Heart left ventricle (tissue), 16 donors: ENCODE results near the gene CASK. TPM values are rescaled to one million over a fixed set of nuclear protein-coding genes. Genes with fewer than 3 reads are reported as not detected.
A peak's percentile ranks its signal among the peaks of the same experiment; 100 is the strongest.

Experiments
- ATAC-seq, 4 donors: fragments of 200-7000 bp; cut with Tn5 transposase; one replicate each; pipeline ENCODE4 v1.9.1; 2020 to 2022; ENCODE audit warnings: moderate library complexity in 4 of 4, mild to moderate bottlenecking in 3 of 4, moderate number of reproducible peaks in 1 of 4
- DNase-seq, 5 donors: peaks; one replicate each; pipeline ENCODE4 v3.0.0-alpha.2; 2020
- H3K27ac ChIP-seq, 12 donors: fragments of 200-600 bp; sonication (generic) in 4 of 12; one replicate each; pipeline versions ENCODE4 v1.5.0 to v1.8.0; 2016 to 2022; ENCODE audit warnings: mild to moderate bottlenecking in 2 of 12
- H3K27me3 ChIP-seq, 9 donors: fragments of 200-600 bp; sonication (generic) in 2 of 9; one replicate each; pipeline versions ENCODE4 v1.5.1 to v1.8.0; 2016 to 2022; ENCODE audit warnings: mild to moderate bottlenecking in 3 of 9
- H3K36me3 ChIP-seq, 9 donors: fragments of 200-600 bp; sonication (generic) in 2 of 9; one replicate each; pipeline versions ENCODE4 v1.5.0 to v1.8.0; 2018 to 2022; ENCODE audit warnings: mild to moderate bottlenecking in 2 of 9
- H3K4me1 ChIP-seq, 12 donors: fragments of 200-600 bp; sonication (generic) in 4 of 12; one replicate each; pipeline versions ENCODE4 v1.5.0 to v1.8.0; 2016 to 2022; ENCODE audit warnings: mild to moderate bottlenecking in 3 of 12
- H3K4me3 ChIP-seq, 12 donors: fragments of 200-600 bp; sonication (generic) in 4 of 12; one replicate each; pipeline versions ENCODE4 v1.5.0 to v1.8.0; 2017 to 2022; ENCODE audit warnings: mild to moderate bottlenecking in 9 of 12, moderate library complexity in 4 of 12
- H3K9me3 ChIP-seq, 12 donors: fragments of 200-600 bp; sonication (generic) in 4 of 12; one replicate each; pipeline versions ENCODE4 v1.5.0 to v1.8.0; 2016 to 2022; ENCODE audit warnings: mild to moderate bottlenecking in 1 of 12
- CTCF ChIP-seq, 12 donors: fragments of 200-600 bp; sonication (generic) in 4 of 12; IDR thresholded peaks; one replicate each; pipeline versions ENCODE4 v1.5.0 to v1.8.0; 2018 to 2022; ENCODE audit warnings: antibody characterized with exemption in 12 of 12, mild to moderate bottlenecking in 5 of 12
- POLR2A ChIP-seq, 2 donors: fragments of 450-650 bp; IDR thresholded peaks; one replicate each; pipeline ENCODE4 v1.6.1; 2017; ENCODE audit warnings: antibody characterized with exemption in 2 of 2, mild to moderate bottlenecking in 2 of 2, moderate library complexity in 2 of 2
- WGBS, 4 donors: extraction: QIAGEN DNeasy Blood & Tissue Kit in 2 of 4; methylation state at CpG; one replicate each; pipeline versions ENCODE4 v1.1.5 to v1.1.7; 2013 to 2018; 5-methylcytosine and 5-hydroxymethylcytosine counted together
- intact Hi-C, 10 donors: fragments of 100-400 bp; cut with DNase I; formaldehyde crosslinking; loops; one replicate each; pipeline versions ENCODE4 v1.11.1 to v1.14.2; 2022
- polyA plus RNA-seq, 2 donors: library from polyadenylated mRNA; stranded (reverse); fragments of 200-250 nt; gene quantifications; one replicate each; pipeline ENCODE4 v1.2.3, GENCODE V29; 2013
- total RNA-seq, 9 donors: library from RNA; depleted of rRNA in 2 of 9; stranded (reverse); fragments of >200 nt in 2 of 9; fragmentation: NEBNext Ultra II Directional in 3 of 9; extraction: Animal tissue kit (Norgen Biotek cat#: 25700) in 3 of 9; gene quantifications; one replicate each; pipeline versions ENCODE4 v1.1.0 to v1.2.4, GENCODE V29; 2016 to 2023
- donor health status: ischemic (EF 13 %, LVEDD 7.1; RV severe dilation, severe dysfunction).
- donor health status: healthy with polysubstance abuse.
- donor health status: DM: no; HTN: yes; CAD: no.
- donor health status: DM: no; HTN: no; CAD: no.
- donor health status: ischemic (EF 25% LVEDD 6.9; RV normal size, moderate dysfunction).
- donor health status: ischemic (EF 25% LVEDD 5.7; RV mildly dilated, moderate dysfunction).
- donor health status: healthy.
- donor health status: DM: yes; HTN: yes; CAD: no.
- donor health status: ischemic (EF 35%, LVEDD 5.7; RV mildly dilated, moderate dysfunction).
- donor health status: nonischemic (EF 11% LVEDD 7.7; RV severe dilation, severe dysfunction).
- donor health status: DM: yes; HTN: yes; CAD: no.
- donor health status: PGD.
- donor health status: ischemic (EF 29% LVEDD 5.4; RV normal size, mild dysfunction).
- donor health status: nonischemic (EF 23%, LVEDD 6.1; RV moderate dilation, normal function).

The CASK gene
- total and polyA plus RNA-seq, 11 donors = 2.9 to 25.6 (median 13.6) TPM

- Histone ChIP-seq H3K4me3 (no peak overlapping the region), H3K27me3 (peaks cover 0 to 4% (median 0%) of the 10 kb centered on the region in 9 donors), H3K36me3 (no peaks in the 10 kb centered on the region), H3K27ac (no peak overlapping the region), H3K9me3 (peaks cover 0 to 9% (median 0%) of the 10 kb centered on the region in 12 donors), H3K4me1 (no peaks in the 10 kb centered on the region)
- intact Hi-C loops = loop anchor here in 7 of 10 donors (5.0 to 10.0 kb wide), 3 partner anchors 105 to 1758 kb away; no protein-coding TSS in a partner anchor
- ATAC-seq (no peak), DNase-seq (no peak)
- TF ChIP-seq POLR2A (IDR thresholded peaks at IDR 0.05) (no peak), CTCF (IDR thresholded peaks at IDR 0.05) (no peak)
- 62 to 83% (median 72%) methylated on average over 6 of the region's 6 CpGs for WGBS, 4 donors
Measured at GRCh38 chrX:41799661-41800060, 123.7 kb downstream of the CASK start.

- WGBS, 4 donors = 75 to 93% (median 90%) methylated on average over 1 of the region's 1 CpG
- TF ChIP-seq POLR2A (IDR thresholded peaks at IDR 0.05) (no peak), CTCF (IDR thresholded peaks at IDR 0.05) (no peak)
- no peaks in the 10 kb centered on the region for H3K36me3 ChIP-seq
- peaks cover 0 to 5% (median 0%) of the 10 kb centered on the region in 12 donors for H3K9me3 ChIP-seq
- no peaks in the 10 kb centered on the region for H3K4me1 ChIP-seq
- DNase-seq = no peak
- no peak for ATAC-seq
- H3K27me3 ChIP-seq = peaks cover 0 to 4% (median 0%) of the 10 kb centered on the region in 9 donors
- H3K27ac ChIP-seq = no peak overlapping the region
- no peak overlapping the region for H3K4me3 ChIP-seq
- intact Hi-C loops = loop anchor here in 7 of 10 donors (5.0 to 10.0 kb wide), 3 partner anchors 108 to 1761 kb away; no protein-coding TSS in a partner anchor
Measured at GRCh38 chrX:41796577-41796976, 126.8 kb downstream of the CASK start.

- TF ChIP-seq POLR2A (IDR thresholded peaks at IDR 0.05) (no peak), CTCF (IDR thresholded peaks at IDR 0.05) (no peak)
- DNase-seq (no peak), ATAC-seq (no peak)
- 51 to 88% (median 67%) methylated on average over 1 of the region's 1 CpG for WGBS, 4 donors
- intact Hi-C loops = loop anchor here in 7 of 10 donors (5.0 to 10.0 kb wide), 3 partner anchors 109 to 1761 kb away; no protein-coding TSS in a partner anchor
- H3K36me3 ChIP-seq = no peaks in the 10 kb centered on the region
- H3K9me3 ChIP-seq = peaks cover 0 to 2% (median 0%) of the 10 kb centered on the region in 12 donors
- H3K4me3 ChIP-seq = no peak overlapping the region
- H3K4me1 ChIP-seq = no peaks in the 10 kb centered on the region
- H3K27ac ChIP-seq = no peak overlapping the region
- H3K27me3 ChIP-seq = peaks cover 0 to 4% (median 0%) of the 10 kb centered on the region in 9 donors
Measured at GRCh38 chrX:41796046-41796445, 127.3 kb downstream of the CASK start.

- peaks cover 0 to 7% (median 0%) of the 10 kb centered on the region in 9 donors for H3K36me3 ChIP-seq
- intact Hi-C loops = loop anchor here in 3 of 10 donors (10.0 kb wide), 4 partner anchors 895 to 1965 kb away; no protein-coding TSS in a partner anchor
- peak in 1 of 4 donors; percentile 54 for ATAC-seq
- no peaks in the 10 kb centered on the region for H3K27me3 ChIP-seq
- TF ChIP-seq CTCF (IDR thresholded peaks at IDR 0.05) (no peak), POLR2A (IDR thresholded peaks at IDR 0.05) (no peak)
- no peaks in the 10 kb centered on the region for H3K4me1 ChIP-seq
- H3K27ac ChIP-seq = no peak overlapping the region
- H3K9me3 ChIP-seq = no peaks in the 10 kb centered on the region
- no peak overlapping the region for H3K4me3 ChIP-seq
- 57 to 67% (median 64%) methylated on average over 2 of the region's 2 CpGs for WGBS, 4 donors
- DNase-seq = no peak
Measured at GRCh38 chrX:41789374-41789773, 134.0 kb downstream of the CASK start.
